ENCODE measurements around the gene VANGL1. TPM values are rescaled to one million over a fixed set of nuclear protein-coding genes. Genes with fewer than 3 reads are reported as not detected.

Gene VANGL1
- total and polyA plus RNA-seq, 2 of the 4 experiments (the other 2 are of a cell fraction), result 6.1 to 6.7 TPM

DNA sequence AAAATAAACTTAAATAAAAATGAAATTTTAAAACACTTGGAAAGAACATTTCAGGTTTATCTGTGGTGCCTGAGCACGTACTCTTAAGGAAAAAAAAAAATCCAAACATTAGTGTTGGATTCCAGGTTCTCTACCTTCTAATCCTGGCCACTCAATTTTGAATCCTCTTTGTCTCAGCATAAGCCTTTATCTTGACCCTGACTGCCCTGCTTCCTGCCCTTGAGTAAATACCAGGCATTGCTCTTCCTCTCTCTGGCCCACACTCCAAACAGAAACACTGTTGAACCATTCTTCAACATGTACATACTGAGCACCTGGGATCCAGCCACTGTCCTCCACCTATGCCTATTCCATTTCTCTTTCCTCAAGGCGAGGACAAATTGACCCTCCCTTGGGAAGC is 11.4 kb upstream of the VANGL1 start:
- no peak for ATAC-seq (ENCODE audit: low read depth)
- WGBS, 2 experiments (ENCODE audit: extremely low coverage in 2 of 2, insufficient read length in 1 of 2), result 29% methylated on average over 1 of the region's 2 CpGs; no CpG with 5 or more reads in 1 of the 2 experiments
- H3K9me3 ChIP-seq (ENCODE audit: control insufficient read depth, insufficient read depth, low read length), result 0 out of 2 replicates have a peak, but pooled peaks cover 2% of the 10 kb centered on the region
- no peak for DNase-seq
- H4K5ac ChIP-seq (ENCODE audit: low read depth, low read length), result no peak overlapping the region
- H2BK5ac ChIP-seq (ENCODE audit: low read depth, low read length, poor library complexity, severe bottlenecking), result no peak overlapping the region
- H3K18ac ChIP-seq (ENCODE audit: low read depth, low read length), result no peak overlapping the region
- H4K8ac ChIP-seq (ENCODE audit: low read depth in 2 of 2, low read length in 2 of 2), result no peak overlapping the region
- H4K20me1 ChIP-seq (ENCODE audit: insufficient read depth, low read length), result no peaks in the 10 kb centered on the region
- H3K79me1 ChIP-seq (ENCODE audit: low read depth in 1 of 2, low read length in 2 of 2), result no peaks in the 10 kb centered on the region
- H2AK9ac ChIP-seq (replicated peaks; ENCODE audit: low read depth, low read length, poor library complexity), result no peak overlapping the region
- dilution Hi-C loops (cut with HindIII; ENCODE audit: low sequenced_read_pairs, unreplicated experiment) (no loop called here), in situ Hi-C loops (cut with MboI; ENCODE audit: low sequenced_read_pairs) (no loop called here), intact Hi-C loops (cut with micrococcal nuclease) (no loop called here)
- no peak overlapping the region for H3K27ac ChIP-seq (ENCODE audit: insufficient read depth, low read length)
- CTCF ChIA-PET, result interaction anchor here (0.6 kb wide), 1 partner anchor 77 kb away, joined by 3 read pairs; no protein-coding TSS in a partner anchor
- no peak overlapping the region for H4K91ac ChIP-seq (ENCODE audit: insufficient read depth, low read depth, low read length)
- no peak overlapping the region for H3K23ac ChIP-seq (ENCODE audit: low read depth, low read length)
- BruUV-seq (replicated peaks), result no TSS peak
- H2BK20ac ChIP-seq (ENCODE audit: low read depth, low read length), result no peak overlapping the region
- POLR2A ChIA-PET (ENCODE audit: unreplicated experiment), result no interaction called here
- no peak overlapping the region for H3K4me2 ChIP-seq (ENCODE audit: low read depth, low read length)
- H2AFZ ChIP-seq (replicated peaks; ENCODE audit: low read length, poor library complexity), result no peak overlapping the region
- no peak overlapping the region for H3K4ac ChIP-seq (ENCODE audit: low read depth, low read length)
- no peak overlapping the region for H3K9ac ChIP-seq (ENCODE audit: low read depth, low read length)
- no peak overlapping the region for H2BK15ac ChIP-seq (ENCODE audit: low read depth, low read length)
- H3K56ac ChIP-seq (ENCODE audit: extremely low read depth, insufficient read depth, low read length), result no peak overlapping the region
- H2BK120ac ChIP-seq (ENCODE audit: low read depth, low read length), result no peak overlapping the region
- H3K4me1 ChIP-seq (ENCODE audit: control insufficient read depth, insufficient read depth, low read length), result no peaks in the 10 kb centered on the region
- no peak for TF ChIP-seq RCOR1 (IDR thresholded peaks at IDR 0.05; ENCODE audit: insufficient replicate concordance, low read length)
- TF ChIP-seq, protein P1, sequence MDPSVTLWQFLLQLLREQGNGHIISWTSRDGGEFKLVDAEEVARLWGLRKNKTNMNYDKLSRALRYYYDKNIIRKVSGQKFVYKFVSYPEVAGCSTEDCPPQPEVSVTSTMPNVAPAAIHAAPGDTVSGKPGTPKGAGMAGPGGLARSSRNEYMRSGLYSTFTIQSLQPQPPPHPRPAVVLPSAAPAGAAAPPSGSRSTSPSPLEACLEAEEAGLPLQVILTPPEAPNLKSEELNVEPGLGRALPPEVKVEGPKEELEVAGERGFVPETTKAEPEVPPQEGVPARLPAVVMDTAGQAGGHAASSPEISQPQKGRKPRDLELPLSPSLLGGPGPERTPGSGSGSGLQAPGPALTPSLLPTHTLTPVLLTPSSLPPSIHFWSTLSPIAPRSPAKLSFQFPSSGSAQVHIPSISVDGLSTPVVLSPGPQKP (IDR thresholded peaks at IDR 0.05; ENCODE audit: borderline replicate concordance, low read depth, low read length), result no peak
- TF ChIP-seq RFX5 (IDR thresholded peaks at IDR 0.05; ENCODE audit: low read depth, low read length), result no peak
- TF ChIP-seq RAD21 (IDR thresholded peaks at IDR 0.05; ENCODE audit: low read length), result no peak
- no peak for TF ChIP-seq POLR2A (IDR thresholded peaks at IDR 0.05; ENCODE audit: low read depth, low read length)
- TF ChIP-seq FOS (IDR thresholded peaks at IDR 0.05; ENCODE audit: low read depth, low read length), result no peak
- TF ChIP-seq, protein P2, sequence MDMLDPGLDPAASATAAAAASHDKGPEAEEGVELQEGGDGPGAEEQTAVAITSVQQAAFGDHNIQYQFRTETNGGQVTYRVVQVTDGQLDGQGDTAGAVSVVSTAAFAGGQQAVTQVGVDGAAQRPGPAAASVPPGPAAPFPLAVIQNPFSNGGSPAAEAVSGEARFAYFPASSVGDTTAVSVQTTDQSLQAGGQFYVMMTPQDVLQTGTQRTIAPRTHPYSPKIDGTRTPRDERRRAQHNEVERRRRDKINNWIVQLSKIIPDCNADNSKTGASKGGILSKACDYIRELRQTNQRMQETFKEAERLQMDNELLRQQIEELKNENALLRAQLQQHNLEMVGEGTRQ (IDR thresholded peaks at IDR 0.05; ENCODE audit: low read depth, low read length), result no peak
- TF ChIP-seq CHD1 (IDR thresholded peaks at IDR 0.05; ENCODE audit: low read depth, low read length), result no peak
- TF ChIP-seq CTCF (conservative IDR thresholded peaks at IDR 0.05; ENCODE audit: low read depth, low read length), result no peak
- no peak for TF ChIP-seq MAFK (IDR thresholded peaks at IDR 0.05; ENCODE audit: low read depth, low read length)
- H3K9me1 ChIP-seq (ENCODE audit: insufficient read depth, low read length), result no peaks in the 10 kb centered on the region
- H3K4me3 ChIP-seq (ENCODE audit: insufficient read depth, low read depth, low read length), result no peak overlapping the region
- no peaks in the 10 kb centered on the region for H3K36me3 ChIP-seq (ENCODE audit: control insufficient read depth, insufficient read depth, low read length)
- peaks cover 19% of the 10 kb centered on the region for H3K27me3 ChIP-seq (ENCODE audit: control insufficient read depth, insufficient read depth, low read length)
- no peak overlapping the region for H3K14ac ChIP-seq (replicated peaks; ENCODE audit: low read depth, low read length)
- no peak overlapping the region for H2AK5ac ChIP-seq (ENCODE audit: low read depth, low read length)
